Endothelial cell of umbilical vein (primary cell): Measurements from ENCODE around the gene DSC1. TPM values are rescaled to one million over a fixed set of nuclear protein-coding genes. Genes with fewer than 3 reads are reported as not detected.

ENCODE experiments used
- BruUV-seq: library from RNA; stranded (reverse); fragments of 400-500 nt; replicated peaks from 2 replicates; lab custom pipeline; 2021; lab: Mats Ljungman, UMichigan
- CTCF ChIA-PET: fragments of 300-600, 350-600 bp; sonication (Branson Sonifier 250); formaldehyde crosslinking; loops from one replicate; lab custom pipeline; 2021; ENCODE audit warnings: antibody characterized with exemption, inconsistent platforms; lab: Charles Lee
- POLR2A ChIA-PET: fragments of 300-600, 350-600 bp; sonication (Branson Sonifier 250); formaldehyde crosslinking; loops from one replicate; lab custom pipeline; 2021; ENCODE audit warnings: antibody characterized with exemption, inconsistent platforms; lab: Charles Lee
- DNase-seq: peaks from one replicate; pipeline ENCODE4 v3.0.0-alpha.2; 2011; ENCODE audit warnings: low read depth, low spot score
- FAIRE-seq: peaks from 2 replicates; lab custom pipeline; 2011; peaks lifted over from hg19 to GRCh38; lab: Jason Lieb, UNC
- H2AFZ ChIP-seq: 2 replicates; pipeline ENCODE4 v1.6.0; 2012; ENCODE audit warnings: low read depth, low read length, control low read depth, inconsistent platforms
- H3K27ac ChIP-seq: 2 replicates; pipeline ENCODE4 v1.5.1; 2011; ENCODE audit warnings: low read depth, mild to moderate bottlenecking, control low read depth, low read length, moderate library complexity; ENCODE audit not compliant: insufficient read depth
- H3K27me3 ChIP-seq, 2 experiments: 2 replicates each; pipeline versions ENCODE4 v1.6.0 to v1.6.1; 2011; ENCODE audit warnings: low read length in 2 of 2, mixed read lengths in 1 of 2; ENCODE audit not compliant: control insufficient read depth in 2 of 2, insufficient read depth in 2 of 2
- H3K36me3 ChIP-seq, 2 experiments: 2 replicates in 1 of 2; 3 replicates in 1 of 2; pipeline ENCODE4 v1.5.1; 2011; ENCODE audit warnings: low read length in 2 of 2, mild to moderate bottlenecking in 1 of 2, moderate library complexity in 1 of 2; ENCODE audit not compliant: control insufficient read depth in 2 of 2, insufficient read depth in 2 of 2; ENCODE audit errors: extremely low read depth in 1 of 2
- H3K4me1 ChIP-seq: 3 replicates; pipeline ENCODE4 v1.5.1; 2011; ENCODE audit warnings: mild to moderate bottlenecking, low read length; ENCODE audit not compliant: control insufficient read depth, insufficient read depth; ENCODE audit errors: extremely low read depth
- H3K4me2 ChIP-seq: 2 replicates; pipeline ENCODE4 v1.6.1; 2011; ENCODE audit warnings: low read length, control low read depth, mixed read lengths; ENCODE audit not compliant: insufficient read depth
- H3K4me3 ChIP-seq, 3 experiments: fragments of 200-600 bp in 1 of 3; sonication (generic), shearing (Covaris generic) in 1 of 3; replicated peaks in 1 of 3; 2 replicates each; pipeline ENCODE4 v1.5.1; 2011 to 2016; ENCODE audit warnings: control low read depth in 3 of 3, low read length in 3 of 3, mild to moderate bottlenecking in 2 of 3, inconsistent platforms in 1 of 3, low read depth in 1 of 3, moderate library complexity in 1 of 3; ENCODE audit not compliant: insufficient read depth in 1 of 3
- H3K79me2 ChIP-seq: 2 replicates; pipeline ENCODE4 v1.6.0; 2012; ENCODE audit warnings: low read length, inconsistent platforms; ENCODE audit not compliant: control insufficient read depth, insufficient read depth
- H3K9ac ChIP-seq: replicated peaks from 2 replicates; pipeline ENCODE3; 2011; ENCODE audit warnings: low read length, control low read depth; ENCODE audit not compliant: insufficient read depth; ENCODE audit errors: extremely low read depth
- H3K9me1 ChIP-seq: replicated peaks from 3 replicates; pipeline ENCODE4 v1.6.0; 2011; ENCODE audit warnings: mild to moderate bottlenecking, low read length; ENCODE audit not compliant: control insufficient read depth, insufficient read depth; ENCODE audit errors: extremely low read depth
- H3K9me3 ChIP-seq: replicated peaks from 2 replicates; pipeline ENCODE4 v1.5.1; 2012; ENCODE audit warnings: low read length, inconsistent platforms; ENCODE audit not compliant: control insufficient read depth, insufficient read depth
- H4K20me1 ChIP-seq: replicated peaks from 2 replicates; pipeline ENCODE3; 2011; ENCODE audit warnings: mild to moderate bottlenecking, low read length; ENCODE audit not compliant: control insufficient read depth, insufficient read depth; ENCODE audit errors: extremely low read depth
- EZH2 ChIP-seq: IDR thresholded peaks from 2 replicates; pipeline ENCODE4 v1.6.1; 2012; ENCODE audit warnings: borderline replicate concordance, low read depth, mild to moderate bottlenecking, moderate library complexity, low read length, inconsistent platforms; ENCODE audit not compliant: severe bottlenecking
- FOS ChIP-seq: IDR thresholded peaks from 2 replicates; pipeline ENCODE4 v1.6.1; 2011; ENCODE audit warnings: mild to moderate bottlenecking, low read length, moderate library complexity, borderline replicate concordance; ENCODE audit not compliant: insufficient read depth
- GATA2 ChIP-seq: IDR thresholded peaks from 2 replicates; pipeline ENCODE4 v1.7.0; 2011; ENCODE audit warnings: low read depth, mild to moderate bottlenecking, moderate library complexity, mixed read lengths, low read length; ENCODE audit not compliant: insufficient read length, insufficient read depth
- JUN ChIP-seq: IDR thresholded peaks from 2 replicates; pipeline ENCODE4 v1.6.1; 2011; ENCODE audit warnings: borderline replicate concordance, low read depth; ENCODE audit not compliant: insufficient read length, insufficient read depth
- MYC ChIP-seq: IDR thresholded peaks from one replicate; pipeline ENCODE4 v1.6.1; 2011; ENCODE audit warnings: mild to moderate bottlenecking, low read depth, low read length
- POLR2A ChIP-seq: IDR thresholded peaks from 2 replicates; pipeline ENCODE4 v1.6.1; 2012; ENCODE audit warnings: low read depth, mild to moderate bottlenecking, control low read depth, low read length
- POLR2AphosphoS5 ChIP-seq: IDR thresholded peaks from 2 replicates; pipeline ENCODE4 v1.6.1; 2012; ENCODE audit warnings: low read depth, mild to moderate bottlenecking, control low read depth, low read length, moderate library complexity; ENCODE audit not compliant: insufficient read depth
- dilution Hi-C: fragments of 300-500 bp; cut with MboI; formaldehyde crosslinking; loops from one replicate; pipeline ENCODE4 v1.15.0; 2019; ENCODE audit warnings: low sequenced_read_pairs; ENCODE audit not compliant: extremely low pct_ligation_motif_present
- intact Hi-C: fragments of 100-400 bp; cut with micrococcal nuclease; formaldehyde crosslinking; loops from one replicate; pipeline ENCODE4 v1.10.0; 2022
- polyA plus RNA-seq, 4 experiments: library from polyadenylated mRNA; depleted of rRNA in 3 of 4; stranded (reverse) in 3 of 4; unstranded in 1 of 4; fragments of >200 nt; gene quantifications; 2 replicates each; pipeline versions ENCODE4 v1.2.1 to v1.2.3, GENCODE V29; 2011 to 2012; ENCODE audit warnings: missing spikeins in 1 of 4
- total RNA-seq: library from RNA; stranded (reverse); gene quantifications from 2 replicates; pipeline ENCODE4 v1.2.3, GENCODE V29; 2021
- TF ChIP-seq, protein P1 (sequence below), 2 donors: IDR thresholded peaks; 1 replicate in 1 of 2; 2 replicates in 1 of 2; pipeline ENCODE4 v1.5.1; 2011; ENCODE audit warnings: low read length in 2 of 2, mild to moderate bottlenecking in 2 of 2, moderate library complexity in 2 of 2, control low read depth in 1 of 2, inconsistent platforms in 1 of 2, low read depth in 1 of 2; ENCODE audit not compliant: insufficient read depth in 1 of 2; ENCODE audit errors: extremely low read depth in 1 of 2
- TF ChIP-seq, protein P2 (sequence below): IDR thresholded peaks from 2 replicates; pipeline ENCODE4 v1.6.1; 2011; ENCODE audit not compliant: insufficient read depth, insufficient read length

DSC1 gene
- total and polyA plus RNA-seq, 2 donors (not counting 3 experiments of a cell fraction or from before 2014, with no cell fraction given): not detected

DNA sequence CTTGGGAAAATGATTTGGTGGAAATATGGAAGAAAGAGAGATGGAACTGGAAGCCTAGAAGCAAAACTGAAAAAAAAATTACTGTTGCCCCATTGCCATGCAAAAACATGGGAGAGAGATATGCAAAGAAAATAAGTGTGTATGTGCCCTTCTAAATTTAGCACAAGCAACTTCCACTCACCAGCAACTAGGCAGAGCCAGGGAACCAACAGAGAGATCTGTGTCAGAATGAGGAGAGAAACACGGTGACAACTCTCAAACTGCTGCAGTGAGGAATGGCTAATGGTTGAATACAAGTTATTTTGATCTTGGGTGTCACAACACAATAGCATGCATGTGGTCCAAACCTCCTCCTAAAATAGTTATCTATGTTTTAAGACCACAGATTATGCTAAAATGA is 71.3 kb downstream of the DSC1 start:
- intact Hi-C loops: no loop called here
- no TSS peak for BruUV-seq
- Histone ChIP-seq H3K27me3 (no peaks in the 10 kb centered on the region), H3K9ac (no peak overlapping the region), H2AFZ (no peak overlapping the region), H4K20me1 (no peaks in the 10 kb centered on the region), H3K36me3 (no peaks in the 10 kb centered on the region), H3K4me2 (no peak overlapping the region), H3K9me3 (no peaks in the 10 kb centered on the region), H3K9me1 (no peaks in the 10 kb centered on the region), H3K4me1 (no peaks in the 10 kb centered on the region), H3K79me2 (no peaks in the 10 kb centered on the region), H3K27ac (no peak overlapping the region), H3K4me3 (no peak overlapping the region)
- dilution Hi-C loops: no loop called here
- FAIRE-seq (no peak), DNase-seq (no peak)
- TF ChIP-seq POLR2A (no peak), POLR2AphosphoS5 (no peak), FOS (no peak), JUN (no peak), EZH2 (no peak), MYC (no peak), GATA2 (no peak)
- TF ChIP-seq, protein P1, sequence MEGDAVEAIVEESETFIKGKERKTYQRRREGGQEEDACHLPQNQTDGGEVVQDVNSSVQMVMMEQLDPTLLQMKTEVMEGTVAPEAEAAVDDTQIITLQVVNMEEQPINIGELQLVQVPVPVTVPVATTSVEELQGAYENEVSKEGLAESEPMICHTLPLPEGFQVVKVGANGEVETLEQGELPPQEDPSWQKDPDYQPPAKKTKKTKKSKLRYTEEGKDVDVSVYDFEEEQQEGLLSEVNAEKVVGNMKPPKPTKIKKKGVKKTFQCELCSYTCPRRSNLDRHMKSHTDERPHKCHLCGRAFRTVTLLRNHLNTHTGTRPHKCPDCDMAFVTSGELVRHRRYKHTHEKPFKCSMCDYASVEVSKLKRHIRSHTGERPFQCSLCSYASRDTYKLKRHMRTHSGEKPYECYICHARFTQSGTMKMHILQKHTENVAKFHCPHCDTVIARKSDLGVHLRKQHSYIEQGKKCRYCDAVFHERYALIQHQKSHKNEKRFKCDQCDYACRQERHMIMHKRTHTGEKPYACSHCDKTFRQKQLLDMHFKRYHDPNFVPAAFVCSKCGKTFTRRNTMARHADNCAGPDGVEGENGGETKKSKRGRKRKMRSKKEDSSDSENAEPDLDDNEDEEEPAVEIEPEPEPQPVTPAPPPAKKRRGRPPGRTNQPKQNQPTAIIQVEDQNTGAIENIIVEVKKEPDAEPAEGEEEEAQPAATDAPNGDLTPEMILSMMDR (IDR thresholded peaks at IDR 0.05; ENCODE audit: extremely low read depth in 1 of 2, insufficient read depth in 1 of 2, low read depth in 1 of 2, low read length in 2 of 2): no peak
- TF ChIP-seq, protein P2, sequence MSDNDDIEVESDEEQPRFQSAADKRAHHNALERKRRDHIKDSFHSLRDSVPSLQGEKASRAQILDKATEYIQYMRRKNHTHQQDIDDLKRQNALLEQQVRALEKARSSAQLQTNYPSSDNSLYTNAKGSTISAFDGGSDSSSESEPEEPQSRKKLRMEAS: no peak
- POLR2A ChIA-PET: no interaction called here
- CTCF ChIA-PET: no interaction called here
